ENCODE data around the gene TBC1D17.

The TBC1D17 gene

DNA sequence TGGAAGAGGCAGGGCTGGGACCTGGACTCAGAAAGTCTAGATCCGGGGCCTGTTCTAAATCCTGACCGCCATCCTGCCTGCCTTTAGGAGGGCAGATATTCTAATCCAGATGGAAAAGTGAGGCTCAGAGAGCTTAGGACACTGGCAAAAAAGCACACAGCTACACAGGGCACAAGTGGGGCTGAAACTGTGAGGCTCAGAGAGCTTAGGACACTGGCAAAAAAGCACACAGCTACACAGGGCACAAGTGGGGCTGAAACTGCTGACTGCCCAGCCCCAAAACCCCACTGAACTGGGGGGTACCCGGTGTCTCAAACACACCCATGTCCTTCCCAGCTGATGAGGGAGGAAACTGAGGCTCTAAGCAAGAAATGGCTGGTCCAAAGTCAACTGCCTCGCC, 2.3 kb upstream of the TBC1D17 start:
- peak overlapping the region; percentile 98 for H3K4me3 ChIP-seq (ENCODE audit: low read depth, low read length)

- peak overlapping the region; percentile 98 for H3K4me3 ChIP-seq (ENCODE audit: low read depth, low read length)
Observed at GRCh38 chr19:49875857-49876421, 1.6 kb upstream of the TBC1D17 start.

GRCh38 chr19:49876422-49877019, 981 bp upstream of the TBC1D17 start:
- H3K4me3 ChIP-seq (ENCODE audit: low read depth, low read length): peak overlapping the region; percentile 98

DNA sequence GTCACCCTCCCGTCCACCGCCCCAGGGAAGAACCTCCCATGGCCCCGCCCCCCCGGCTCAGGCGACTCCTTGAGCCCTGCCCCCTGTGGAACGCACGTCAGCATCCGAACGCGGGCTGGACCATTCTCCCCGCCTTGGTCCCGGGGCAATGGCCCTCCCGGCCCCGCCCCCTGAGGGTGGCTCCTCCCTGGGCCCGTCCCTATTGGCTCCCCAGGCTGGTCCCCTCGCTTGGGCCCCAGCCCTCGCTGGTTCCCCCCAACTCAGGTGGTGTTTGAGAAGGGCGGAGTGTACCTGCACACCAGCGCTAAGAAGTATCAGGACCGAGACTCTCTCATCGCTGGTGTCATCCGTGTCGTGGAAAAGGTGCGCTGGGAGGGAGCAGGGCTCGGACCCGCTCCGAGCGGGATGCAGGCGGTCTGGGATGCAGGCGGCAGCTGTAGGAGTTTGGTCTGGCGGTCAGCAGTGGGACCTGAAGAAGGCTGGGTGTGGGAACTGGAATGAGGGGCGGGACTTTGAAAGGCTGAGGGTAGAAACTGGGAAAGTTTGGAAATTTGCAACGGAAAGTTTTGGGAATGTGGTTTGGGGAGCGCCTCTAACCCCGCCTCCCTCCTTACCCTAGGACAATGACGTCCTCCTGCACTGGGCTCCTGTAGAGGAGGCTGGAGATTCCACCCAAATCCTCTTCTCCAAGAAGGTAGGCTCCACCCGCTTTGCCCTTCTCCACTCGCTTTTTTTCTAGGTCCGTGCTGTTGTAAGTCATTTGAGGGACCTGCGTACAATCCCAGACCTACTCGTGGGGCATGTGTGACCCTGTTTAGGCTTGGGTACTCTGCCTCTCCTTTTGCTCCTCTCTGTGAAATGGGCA, 609 bp downstream of the TBC1D17 start:
- peak overlapping the region; percentile 98 for H3K4me3 ChIP-seq (ENCODE audit: low read depth, low read length)

GRCh38 chr19:49878744-49879070, 1.2 kb downstream of the TBC1D17 start:
- H3K4me3 ChIP-seq (ENCODE audit: low read depth, low read length): peak overlapping the region; percentile 98

GRCh38 chr19:49879243-49879963, 1.9 kb downstream of the TBC1D17 start:
- no peak overlapping the region for H3K4me3 ChIP-seq (ENCODE audit: low read depth, low read length)

- H3K4me3 ChIP-seq (ENCODE audit: low read depth, low read length): no peak overlapping the region
Observed at GRCh38 chr19:49880162-49880869, 2.8 kb downstream of the TBC1D17 start.

GRCh38 chr19:49881186-49881585, 3.7 kb downstream of the TBC1D17 start:
- no peak overlapping the region for H3K4me3 ChIP-seq (ENCODE audit: low read depth, low read length)

- no peak overlapping the region for H3K4me3 ChIP-seq (ENCODE audit: low read depth, low read length)
Observed at GRCh38 chr19:49881672-49882394, 4.3 kb downstream of the TBC1D17 start.

DNA sequence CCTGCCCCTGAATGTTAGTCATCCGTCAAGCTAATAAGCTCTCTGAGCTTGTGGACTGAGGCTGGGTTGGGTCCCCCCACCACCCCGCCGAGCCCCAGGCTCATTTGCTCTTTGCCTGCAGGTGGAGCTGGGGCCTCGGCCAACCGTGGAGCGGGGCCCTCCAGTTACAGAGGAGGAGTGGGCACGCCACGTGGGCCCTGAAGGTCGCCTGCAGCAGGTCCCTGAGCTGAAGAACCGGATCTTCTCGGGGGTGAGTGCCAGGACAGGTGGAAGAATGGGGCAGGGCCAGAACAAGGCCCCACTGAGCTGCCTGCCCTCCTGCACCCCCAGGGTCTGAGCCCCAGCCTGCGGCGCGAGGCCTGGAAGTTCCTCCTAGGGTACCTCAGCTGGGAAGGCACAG, 5.1 kb downstream of the TBC1D17 start:
- H3K4me3 ChIP-seq (ENCODE audit: low read depth, low read length): no peak overlapping the region

GRCh38 chr19:49883094-49883493, 5.6 kb downstream of the TBC1D17 start:
- H3K4me3 ChIP-seq (ENCODE audit: low read depth, low read length): no peak overlapping the region

- no peak overlapping the region for H3K4me3 ChIP-seq (ENCODE audit: low read depth, low read length)
Observed at GRCh38 chr19:49884109-49884508, 6.6 kb downstream of the TBC1D17 start.

DNA sequence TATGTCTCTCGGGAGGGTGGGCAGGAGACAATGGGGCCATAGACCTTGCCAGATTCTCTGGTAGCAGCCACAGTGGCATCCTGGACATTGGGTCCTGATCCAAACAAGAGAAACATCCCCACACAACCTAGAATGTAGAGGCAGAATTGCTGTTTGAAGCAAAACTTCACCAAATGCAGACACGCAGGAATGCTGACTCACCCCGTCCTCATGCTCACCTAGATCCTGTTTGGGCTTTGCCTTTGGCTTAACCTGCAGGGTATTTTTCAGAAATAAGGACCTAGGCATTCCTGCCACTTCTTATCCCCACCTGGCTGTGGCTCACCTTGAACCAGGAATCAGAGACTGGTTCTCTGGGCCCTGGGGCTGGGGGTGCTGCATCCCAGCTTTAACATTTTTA, 7.3 kb downstream of the TBC1D17 start:
- H3K4me3 ChIP-seq (ENCODE audit: low read depth, low read length): no peak overlapping the region

DNA sequence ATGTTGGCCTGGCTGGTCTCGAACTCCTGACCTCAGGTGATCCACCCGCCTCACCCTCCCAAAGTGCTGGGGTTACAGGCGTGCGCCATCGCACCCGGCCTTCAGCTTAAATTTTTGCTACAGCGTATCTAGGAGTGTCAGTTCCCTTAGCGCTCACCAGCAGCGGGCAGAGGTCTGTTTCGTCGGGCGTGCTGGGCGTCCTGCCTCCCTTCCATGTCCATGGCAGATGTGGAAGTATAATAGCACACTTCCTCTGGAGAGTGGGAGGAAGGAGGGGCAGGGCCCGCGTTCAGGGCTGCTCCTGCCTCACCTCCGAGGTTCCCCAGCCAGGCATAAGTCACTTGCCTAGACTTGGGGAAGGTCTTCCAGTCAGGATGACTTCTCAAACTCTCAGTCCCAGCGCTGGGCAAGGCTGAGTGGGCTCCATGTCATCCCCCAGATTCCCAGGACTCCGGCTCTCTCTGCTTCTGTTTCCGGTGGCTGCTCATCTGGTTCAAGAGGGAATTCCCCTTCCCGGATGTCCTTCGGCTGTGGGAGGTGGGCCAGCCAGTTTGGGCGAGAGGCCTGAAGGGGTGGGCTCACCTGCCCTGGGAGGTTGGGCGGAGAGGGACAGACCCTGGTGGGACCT, 9.6 kb downstream of the TBC1D17 start:
- no peak overlapping the region for H3K4me3 ChIP-seq (ENCODE audit: low read depth, low read length)

DNA sequence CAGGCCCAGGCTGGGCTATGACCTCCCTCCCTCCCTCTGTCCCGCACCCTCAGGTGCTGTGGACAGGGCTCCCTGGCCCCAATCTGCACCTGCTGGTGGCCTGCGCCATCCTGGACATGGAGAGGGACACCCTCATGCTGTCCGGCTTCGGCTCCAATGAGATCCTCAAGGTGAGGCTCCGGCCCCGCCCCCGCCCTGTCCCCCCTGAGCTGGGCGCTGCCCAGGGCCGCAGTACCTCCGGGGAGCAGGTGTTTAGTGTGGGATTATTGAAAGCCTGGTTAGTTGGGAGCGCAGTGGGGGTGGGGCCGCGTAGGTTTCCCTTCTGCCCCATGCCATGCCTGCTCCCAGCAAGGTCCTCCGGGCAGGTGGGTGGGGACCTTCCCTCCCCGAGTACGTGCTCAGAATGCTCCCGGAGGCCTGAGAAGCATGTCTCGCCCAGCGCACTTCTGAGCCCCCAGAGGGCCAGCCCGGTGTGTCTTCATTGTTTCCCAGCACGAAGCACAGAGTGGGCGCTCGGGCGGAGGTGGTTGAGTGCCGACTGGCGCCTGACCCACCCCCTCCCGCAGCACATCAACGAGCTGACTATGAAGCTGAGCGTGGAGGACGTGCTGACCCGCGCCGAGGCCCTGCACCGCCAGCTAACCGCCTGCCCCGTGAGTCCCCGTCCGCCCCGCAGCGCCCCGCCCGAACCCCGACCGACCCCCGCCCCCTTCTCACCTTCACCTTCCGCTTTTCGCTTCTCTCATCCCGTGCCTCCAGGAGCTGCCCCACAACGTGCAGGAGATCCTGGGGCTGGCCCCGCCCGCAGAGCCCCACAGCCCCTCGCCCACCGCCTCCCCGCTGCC, 10.4 kb downstream of the TBC1D17 start:
- no peak overlapping the region for H3K4me3 ChIP-seq (ENCODE audit: low read depth, low read length)

DNA sequence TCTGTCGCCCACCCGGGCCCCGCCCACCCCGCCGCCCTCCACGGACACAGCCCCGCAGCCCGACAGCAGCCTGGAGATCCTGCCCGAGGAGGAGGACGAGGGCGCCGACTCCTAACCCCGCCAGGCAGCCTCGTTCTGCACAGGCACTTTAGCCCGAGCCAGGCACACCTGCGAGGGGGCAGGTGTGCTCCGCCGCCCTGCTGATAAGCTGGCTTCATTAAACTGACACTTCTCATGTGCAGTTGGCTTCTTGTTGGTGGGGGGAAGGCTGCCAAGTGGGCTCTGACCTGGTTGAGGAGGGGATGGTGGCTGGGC, 11.0 kb downstream of the TBC1D17 start:
- H3K4me3 ChIP-seq (ENCODE audit: low read depth, low read length): no peak overlapping the region

DNA sequence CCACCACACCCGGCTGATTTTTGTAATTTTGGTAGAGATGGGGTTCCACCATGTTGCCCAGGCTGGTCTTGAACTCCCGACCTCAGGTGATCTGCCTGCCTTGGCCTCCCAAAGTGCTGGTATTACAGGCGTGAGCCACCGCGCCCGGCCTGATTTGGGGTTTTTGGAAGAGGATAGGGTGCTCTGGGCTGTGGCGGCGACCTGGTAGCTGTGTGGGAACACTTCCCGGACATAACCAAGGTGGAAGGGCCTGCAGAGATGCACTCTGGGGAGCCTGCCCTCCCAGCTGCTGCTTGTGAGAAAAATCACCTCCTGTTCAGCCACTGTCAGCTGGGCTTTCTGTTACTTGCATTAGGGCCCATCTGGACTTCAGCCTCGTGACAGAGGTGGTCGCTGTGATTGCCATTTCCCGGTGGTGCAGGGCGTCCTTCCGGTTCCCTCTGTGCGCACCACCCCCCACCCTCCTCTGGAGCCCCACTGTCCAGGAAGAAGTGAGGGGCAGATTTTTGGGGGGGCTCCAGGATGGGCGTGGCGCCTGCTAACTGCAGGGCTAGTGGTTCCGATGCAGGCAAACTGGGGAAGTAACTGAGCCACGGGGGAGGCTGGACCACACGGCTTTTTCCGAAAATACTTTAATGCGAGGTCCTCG, 11.7 kb downstream of the TBC1D17 start:
- H3K4me3 ChIP-seq (ENCODE audit: low read depth, low read length): no peak overlapping the region

GRCh38 chr19:49889687-49890348, 12.3 kb downstream of the TBC1D17 start:
- H3K4me3 ChIP-seq (ENCODE audit: low read depth, low read length): peak overlapping the region; percentile 33
